ENCODE measurements around the gene MGLL. TPM values are rescaled to one million over a fixed set of nuclear protein-coding genes. Genes with fewer than 3 reads are reported as not detected.

The MGLL gene
- total and polyA plus RNA-seq, 8 donors, result 8.6 to 318 (median 16.0) TPM

DNA sequence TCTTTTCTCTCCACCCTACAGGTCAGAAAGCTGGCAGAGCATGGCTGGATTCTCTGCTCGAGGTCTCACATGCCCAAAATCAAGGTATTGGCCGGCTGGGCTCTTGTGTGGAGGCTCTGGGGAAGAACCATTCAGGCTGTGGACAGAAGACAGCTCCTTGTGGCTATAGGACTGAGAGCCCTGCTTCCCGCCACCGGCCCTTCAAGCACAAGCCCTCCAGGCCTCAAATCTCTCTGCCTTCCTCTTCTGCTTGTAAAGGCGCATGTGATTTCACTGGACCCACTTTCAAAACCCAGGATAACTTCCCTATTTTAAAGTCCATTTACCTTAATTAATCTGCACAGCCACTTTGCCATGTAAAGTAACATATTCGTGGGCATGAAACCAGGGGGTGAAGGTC lies 36.2 kb upstream of the MGLL start:
- ATAC-seq, result no peak

DNA sequence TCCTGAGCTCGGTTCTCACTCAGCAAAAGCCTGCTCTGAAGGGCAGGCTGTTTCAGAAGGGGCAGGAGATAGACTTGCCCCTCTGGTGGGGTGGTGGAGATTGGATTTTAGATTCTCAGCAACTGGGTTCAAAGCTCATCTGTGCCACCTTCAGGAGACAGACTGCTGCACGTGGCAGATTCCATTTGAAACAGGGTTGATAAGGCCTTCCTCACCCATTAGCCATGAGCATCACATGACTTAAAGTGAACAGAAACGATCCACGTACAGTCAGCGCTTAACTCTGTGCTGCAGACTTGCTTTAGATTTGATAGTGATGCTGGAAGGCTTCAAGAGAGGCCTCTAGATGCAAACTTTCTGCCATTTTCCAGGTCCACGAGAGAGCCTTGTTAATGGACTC lies 35.0 kb upstream of the MGLL start:
- ATAC-seq (no peak), DNase-seq (no peak)
- Histone ChIP-seq H3K27ac (no peak overlapping the region), H3K9me3 (no peaks in the 10 kb centered on the region), H3K4me1 (no peaks in the 10 kb centered on the region), H3K4me3 (no peak overlapping the region), H3K36me3 (no peaks in the 10 kb centered on the region), H3K27me3 (no peaks in the 10 kb centered on the region)
- TF ChIP-seq, protein P1, sequence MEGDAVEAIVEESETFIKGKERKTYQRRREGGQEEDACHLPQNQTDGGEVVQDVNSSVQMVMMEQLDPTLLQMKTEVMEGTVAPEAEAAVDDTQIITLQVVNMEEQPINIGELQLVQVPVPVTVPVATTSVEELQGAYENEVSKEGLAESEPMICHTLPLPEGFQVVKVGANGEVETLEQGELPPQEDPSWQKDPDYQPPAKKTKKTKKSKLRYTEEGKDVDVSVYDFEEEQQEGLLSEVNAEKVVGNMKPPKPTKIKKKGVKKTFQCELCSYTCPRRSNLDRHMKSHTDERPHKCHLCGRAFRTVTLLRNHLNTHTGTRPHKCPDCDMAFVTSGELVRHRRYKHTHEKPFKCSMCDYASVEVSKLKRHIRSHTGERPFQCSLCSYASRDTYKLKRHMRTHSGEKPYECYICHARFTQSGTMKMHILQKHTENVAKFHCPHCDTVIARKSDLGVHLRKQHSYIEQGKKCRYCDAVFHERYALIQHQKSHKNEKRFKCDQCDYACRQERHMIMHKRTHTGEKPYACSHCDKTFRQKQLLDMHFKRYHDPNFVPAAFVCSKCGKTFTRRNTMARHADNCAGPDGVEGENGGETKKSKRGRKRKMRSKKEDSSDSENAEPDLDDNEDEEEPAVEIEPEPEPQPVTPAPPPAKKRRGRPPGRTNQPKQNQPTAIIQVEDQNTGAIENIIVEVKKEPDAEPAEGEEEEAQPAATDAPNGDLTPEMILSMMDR (IDR thresholded peaks at IDR 0.05), result no peak
- intact Hi-C loops (cut with DNase I), result no loop called here

More for the DNA sequence above, 36.2 kb upstream of the MGLL start:
- Histone ChIP-seq H3K9me3 (no peaks in the 10 kb centered on the region), H3K27me3 (no peaks in the 10 kb centered on the region), H3K36me3 (no peaks in the 10 kb centered on the region), H3K27ac (no peak overlapping the region), H3K4me1 (no peaks in the 10 kb centered on the region), H3K4me3 (no peak overlapping the region)
- no peak for DNase-seq
- intact Hi-C loops (cut with DNase I), result no loop called here
- TF ChIP-seq, protein P1 (IDR thresholded peaks at IDR 0.05), result no peak

DNA sequence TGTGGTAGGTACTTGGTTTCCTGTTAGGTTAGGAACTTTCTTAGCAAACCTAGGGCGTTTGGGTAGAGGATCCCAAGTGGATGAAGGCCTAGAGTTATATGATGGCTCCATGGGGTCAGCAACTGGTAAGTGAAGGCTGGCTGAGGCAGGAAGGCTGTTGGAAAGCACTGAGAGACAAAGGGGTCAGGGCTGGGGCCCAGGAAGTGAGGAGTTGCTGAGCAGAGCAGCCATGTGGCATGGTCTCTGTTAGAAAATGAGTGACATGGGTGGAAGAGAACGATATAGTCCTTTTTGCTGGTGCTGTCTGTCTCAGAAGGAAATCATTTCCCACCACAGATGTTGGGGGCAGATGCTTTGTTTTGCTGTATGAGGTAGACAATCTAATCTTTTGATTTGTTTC lies 34.5 kb upstream of the MGLL start:
- Histone ChIP-seq H3K27ac (no peak overlapping the region), H3K9me3 (no peaks in the 10 kb centered on the region), H3K27me3 (no peaks in the 10 kb centered on the region), H3K36me3 (no peaks in the 10 kb centered on the region), H3K4me3 (no peak overlapping the region), H3K4me1 (no peaks in the 10 kb centered on the region)
- TF ChIP-seq, protein P1 (IDR thresholded peaks at IDR 0.05), result no peak
- intact Hi-C loops (cut with DNase I), result no loop called here
- DNase-seq, result no peak
- no peak for ATAC-seq

DNA sequence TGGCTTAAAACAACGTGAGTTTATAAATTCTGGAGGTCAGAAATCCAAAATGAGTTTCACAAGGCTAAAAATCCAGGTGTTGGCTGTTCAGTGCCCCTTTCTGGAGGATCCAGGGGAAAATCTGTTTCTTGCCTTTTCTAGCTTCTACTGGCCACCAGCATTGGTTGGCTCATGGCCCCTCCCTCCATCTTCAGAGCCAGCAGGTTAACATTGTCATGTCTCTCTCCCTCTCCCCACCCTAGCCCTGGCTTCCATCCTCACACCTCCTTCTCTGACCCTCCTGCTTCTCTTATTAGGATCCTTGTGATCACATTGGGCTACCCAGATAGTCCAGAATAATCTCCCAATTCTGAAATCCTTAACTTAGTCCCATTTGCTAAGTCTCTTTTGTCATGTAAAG lies 32.9 kb upstream of the MGLL start:
- H3K9me3 ChIP-seq, result no peaks in the 10 kb centered on the region
- TF ChIP-seq, protein P1 (IDR thresholded peaks at IDR 0.05), result no peak
- H3K27ac ChIP-seq, result no peak overlapping the region
- intact Hi-C loops (cut with DNase I), result no loop called here
- DNase-seq (no peak), ATAC-seq (no peak)
- no peak overlapping the region for H3K4me3 ChIP-seq
- no peaks in the 10 kb centered on the region for H3K27me3 ChIP-seq
- H3K36me3 ChIP-seq, result no peaks in the 10 kb centered on the region
- no peaks in the 10 kb centered on the region for H3K4me1 ChIP-seq

DNA sequence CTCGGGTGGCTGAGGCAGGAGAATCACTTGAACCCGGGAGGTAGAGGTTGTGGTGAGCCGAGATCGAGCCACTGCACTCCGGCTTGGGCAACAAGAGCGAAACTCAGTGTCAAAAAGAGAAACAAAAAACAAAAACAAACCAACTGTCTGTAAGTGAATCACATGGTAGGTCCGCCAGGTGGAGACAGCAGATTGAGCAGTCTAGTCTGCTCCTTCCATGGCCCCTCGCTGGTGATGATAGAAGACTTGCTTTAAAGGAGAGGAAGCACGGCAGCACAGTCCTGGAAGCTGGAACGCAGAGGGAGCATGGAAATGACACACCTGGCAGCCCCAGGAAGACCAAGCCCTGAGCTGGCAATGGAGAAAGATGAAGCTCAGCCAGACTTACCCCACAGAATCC lies 31.4 kb upstream of the MGLL start:
- H3K27me3 ChIP-seq, result no peaks in the 10 kb centered on the region
- TF ChIP-seq, protein P1 (IDR thresholded peaks at IDR 0.05), result no peak
- peaks cover 0 to 2% of the 10 kb centered on the region in 2 donors for H3K4me1 ChIP-seq
- ATAC-seq (no peak), DNase-seq (no peak)
- no peak overlapping the region for H3K27ac ChIP-seq
- no peak overlapping the region for H3K4me3 ChIP-seq
- H3K9me3 ChIP-seq, result no peaks in the 10 kb centered on the region
- no peaks in the 10 kb centered on the region for H3K36me3 ChIP-seq
- intact Hi-C loops (cut with DNase I), result no loop called here
